Liver (tissue), 9 donors: ENCODE data around the gene VLDLR. TPM values are rescaled to one million over a fixed set of nuclear protein-coding genes. Genes with fewer than 3 reads are reported as not detected.

ENCODE experiments used
- DNase-seq: peaks from one replicate; pipeline ENCODE4 v3.0.0-alpha.2; 2017; ENCODE audit warnings: low spot score
- H3K27ac ChIP-seq, 2 donors: one replicate each; pipeline ENCODE4 v1.7.0; 2013; ENCODE audit warnings: inconsistent platforms in 2 of 2, low read length in 2 of 2, control low read depth in 1 of 2, low read depth in 1 of 2, mild to moderate bottlenecking in 1 of 2
- H3K27me3 ChIP-seq, 4 donors: one replicate each; pipeline versions ENCODE4 v1.6.1 to v1.7.0; 2013; ENCODE audit warnings: low read length in 3 of 4, inconsistent platforms in 1 of 4, mild to moderate bottlenecking in 1 of 4, moderate library complexity in 1 of 4; ENCODE audit not compliant: control insufficient read depth in 4 of 4, insufficient read depth in 4 of 4
- H3K36me3 ChIP-seq, 4 donors: one replicate each; pipeline versions ENCODE4 v1.6.1 to v1.7.0; 2013; ENCODE audit warnings: low read length in 3 of 4, mild to moderate bottlenecking in 3 of 4, low read depth in 1 of 4, moderate library complexity in 1 of 4; ENCODE audit not compliant: control insufficient read depth in 4 of 4, insufficient read depth in 3 of 4
- H3K4me1 ChIP-seq, 4 donors: one replicate each; pipeline versions ENCODE4 v1.6.1 to v1.7.0; 2013; ENCODE audit warnings: low read length in 3 of 4, mild to moderate bottlenecking in 3 of 4, moderate library complexity in 1 of 4; ENCODE audit not compliant: control insufficient read depth in 4 of 4, insufficient read depth in 4 of 4
- H3K4me3 ChIP-seq, 3 donors: one replicate each; pipeline versions ENCODE4 v1.6.1 to v1.7.0; 2013; ENCODE audit warnings: low read length in 3 of 3, control low read depth in 1 of 3, low read depth in 1 of 3, mild to moderate bottlenecking in 1 of 3
- H3K9ac ChIP-seq, 2 donors: one replicate each; pipeline ENCODE4 v1.7.0; 2013; ENCODE audit warnings: low read length in 2 of 2, mild to moderate bottlenecking in 2 of 2, moderate library complexity in 2 of 2, control low read depth in 1 of 2, low read depth in 1 of 2
- H3K9me3 ChIP-seq, 4 donors: one replicate each; pipeline versions ENCODE4 v1.6.1 to v1.7.0; 2013; ENCODE audit warnings: low read length in 3 of 4; ENCODE audit not compliant: control insufficient read depth in 4 of 4
- EGR1 ChIP-seq, 2 donors: IDR thresholded peaks; 2 replicates each; pipeline ENCODE4 v1.6.1; 2016 to 2018; ENCODE audit warnings: antibody characterized with exemption in 2 of 2, low read depth in 2 of 2
- GABPA ChIP-seq, 2 donors: IDR thresholded peaks in 1 of 2; conservative IDR thresholded peaks in 1 of 2; 2 replicates each; pipeline ENCODE4 v1.6.1; 2016; ENCODE audit warnings: antibody characterized with exemption in 2 of 2, mild to moderate bottlenecking in 1 of 2, moderate library complexity in 1 of 2
- HNF4A ChIP-seq, 2 donors: conservative IDR thresholded peaks; 2 replicates each; pipeline ENCODE4 v1.6.1; 2016; ENCODE audit warnings: antibody characterized with exemption in 2 of 2, mild to moderate bottlenecking in 2 of 2
- HNF4G ChIP-seq: IDR thresholded peaks from 2 replicates; pipeline ENCODE4 v1.6.1; 2016; ENCODE audit warnings: antibody characterized with exemption
- JUND ChIP-seq, 2 donors: IDR thresholded peaks; 2 replicates each; pipeline ENCODE4 v1.6.1; 2016; ENCODE audit warnings: antibody characterized with exemption in 2 of 2
- REST ChIP-seq: IDR thresholded peaks from 2 replicates; pipeline ENCODE4 v1.6.1; 2016; ENCODE audit warnings: antibody characterized with exemption, mild to moderate bottlenecking
- RXRA ChIP-seq, 2 donors: IDR thresholded peaks; 2 replicates each; pipeline ENCODE4 v1.6.1; 2017 to 2018; ENCODE audit warnings: antibody characterized with exemption in 2 of 2, mild to moderate bottlenecking in 1 of 2
- YY1 ChIP-seq: IDR thresholded peaks from 2 replicates; pipeline ENCODE4 v1.6.1; 2016; ENCODE audit warnings: antibody characterized with exemption, mild to moderate bottlenecking
- WGBS: extraction: QIAGEN DNeasy Blood & Tissue Kit; methylation state at CpG from one replicate; pipeline ENCODE4 v1.1.7; 2013; 5-methylcytosine and 5-hydroxymethylcytosine counted together
- polyA plus RNA-seq, 2 donors: library from polyadenylated mRNA; stranded (reverse) in 1 of 2; unstranded in 1 of 2; fragments of 200-250 nt in 1 of 2; fragments of >200 nt in 1 of 2; fragmentation: Nextera tagmentation in 1 of 2; extraction: Ambion mirVana in 1 of 2; gene quantifications; one replicate each; pipeline versions ENCODE4 v1.2.1 to v1.2.3, GENCODE V29; 2013 to 2015
- total RNA-seq, 2 donors: library from RNA; depleted of rRNA; stranded (reverse); fragments of >200 nt; gene quantifications; one replicate each; pipeline ENCODE4 v1.2.3, GENCODE V29; 2014
- TF ChIP-seq, protein P1 (sequence below): IDR thresholded peaks from 2 replicates; pipeline ENCODE4 v1.6.1; 2016; ENCODE audit warnings: antibody characterized with exemption
- donor health status: healthy.
- donor health status: healthy.
- donor health status: healthy.
- donor health status: healthy.
- donor health status: healthy.

Gene VLDLR
- total and polyA plus RNA-seq, 4 donors = 0.44 to 2.8 (median 1.4) TPM

DNA sequence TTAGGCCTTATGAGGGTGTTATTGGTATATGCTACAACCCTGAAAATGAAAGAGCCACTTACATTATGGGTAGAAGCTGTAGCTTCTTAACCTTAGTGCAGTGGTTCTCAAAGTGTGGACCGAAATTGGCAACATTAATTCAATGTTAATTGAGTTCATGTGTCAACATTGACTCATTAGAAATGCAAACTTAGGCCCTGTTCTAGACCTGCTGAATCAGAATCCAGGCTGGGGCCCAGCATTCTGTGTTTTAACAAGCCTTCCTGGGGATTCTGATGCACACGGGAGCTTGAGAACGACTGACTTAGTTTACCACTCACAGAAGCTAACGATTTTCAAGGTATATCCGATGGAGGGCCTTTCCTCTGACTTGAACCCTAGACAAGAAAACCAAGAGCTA, 7.3 kb downstream of the VLDLR start (continued):
- TF ChIP-seq REST = no peak
- no peak for TF ChIP-seq EGR1 (IDR thresholded peaks at IDR 0.05; ENCODE audit: low read depth in 2 of 2)
- no peak for TF ChIP-seq GABPA (IDR thresholded peaks at IDR 0.05 in 1 of 2, conservative IDR thresholded peaks at IDR 0.05 in 1 of 2)

GRCh38 chr9:2630158-2630557, 8.6 kb downstream of the VLDLR start:
- no peaks in the 10 kb centered on the region for H3K36me3 ChIP-seq
- 93% methylated on average over 2 of the region's 2 CpGs for WGBS
- no peaks in the 10 kb centered on the region for H3K4me1 ChIP-seq
- H3K27me3 ChIP-seq = peaks cover 0 to 5% (median 0%) of the 10 kb centered on the region in 4 donors
- H3K27ac ChIP-seq = no peak overlapping the region
- H3K9me3 ChIP-seq = no peaks in the 10 kb centered on the region
- no peak for DNase-seq
- TF ChIP-seq REST (no peak), JUND (IDR thresholded peaks at IDR 0.05) (no peak), YY1 (no peak)
- TF ChIP-seq, protein P1, sequence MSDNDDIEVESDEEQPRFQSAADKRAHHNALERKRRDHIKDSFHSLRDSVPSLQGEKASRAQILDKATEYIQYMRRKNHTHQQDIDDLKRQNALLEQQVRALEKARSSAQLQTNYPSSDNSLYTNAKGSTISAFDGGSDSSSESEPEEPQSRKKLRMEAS = no peak
- no peak overlapping the region for H3K9ac ChIP-seq
- no peak overlapping the region for H3K4me3 ChIP-seq

DNA sequence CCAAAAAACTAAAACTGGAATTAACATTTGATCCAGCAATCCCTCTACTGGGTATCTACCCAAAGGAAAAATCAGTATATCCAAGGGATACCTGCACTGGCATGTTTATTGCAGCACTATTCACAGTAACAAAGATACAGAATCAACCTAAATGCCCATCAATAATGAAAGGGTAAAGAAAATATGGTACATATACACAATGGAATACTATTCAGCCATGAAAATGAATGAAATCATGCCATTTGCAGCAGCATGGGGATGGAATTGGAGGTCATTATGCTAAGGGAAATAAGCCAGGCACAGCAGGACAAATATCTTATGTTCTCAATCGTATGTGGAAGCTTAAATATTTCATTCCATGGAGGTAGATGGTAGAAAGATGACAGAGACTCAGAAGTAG, 9.7 kb downstream of the VLDLR start:
- no peak overlapping the region for H3K9ac ChIP-seq
- no peaks in the 10 kb centered on the region for H3K9me3 ChIP-seq
- no peak overlapping the region for H3K4me3 ChIP-seq
- H3K27ac ChIP-seq = no peak overlapping the region
- H3K4me1 ChIP-seq = no peaks in the 10 kb centered on the region
- H3K27me3 ChIP-seq = peaks cover 0 to 5% (median 0%) of the 10 kb centered on the region in 4 donors
- no peaks in the 10 kb centered on the region for H3K36me3 ChIP-seq
- WGBS = 90% methylated on average over 1 of the region's 1 CpG
- TF ChIP-seq RXRA (IDR thresholded peaks at IDR 0.05) = no peak
- no peak for TF ChIP-seq YY1
- TF ChIP-seq HNF4G = no peak
- TF ChIP-seq HNF4A (conservative IDR thresholded peaks at IDR 0.05) = no peak
- TF ChIP-seq GABPA (IDR thresholded peaks at IDR 0.05 in 1 of 2, conservative IDR thresholded peaks at IDR 0.05 in 1 of 2) = no peak
- no peak for DNase-seq
